Measurements from ENCODE around the gene SMYD5.

- TF ChIP-seq POLR2A (IDR thresholded peaks at IDR 0.05) (no peak), CTCF (IDR thresholded peaks at IDR 0.05) (no peak)
These were observed 45.8 kb downstream of the SMYD5 start for GRCh38 chr2:73259704-73260337.
